ENCODE results near the gene ABHD17C. TPM values are rescaled to one million over a fixed set of nuclear protein-coding genes. Genes with fewer than 3 reads are reported as not detected.
A peak's percentile ranks its signal among the peaks of the same experiment; 100 is the strongest.

The ABHD17C gene
- total RNA-seq, 2 donors from 2014 or later, result 92.1 to 152 TPM

DNA sequence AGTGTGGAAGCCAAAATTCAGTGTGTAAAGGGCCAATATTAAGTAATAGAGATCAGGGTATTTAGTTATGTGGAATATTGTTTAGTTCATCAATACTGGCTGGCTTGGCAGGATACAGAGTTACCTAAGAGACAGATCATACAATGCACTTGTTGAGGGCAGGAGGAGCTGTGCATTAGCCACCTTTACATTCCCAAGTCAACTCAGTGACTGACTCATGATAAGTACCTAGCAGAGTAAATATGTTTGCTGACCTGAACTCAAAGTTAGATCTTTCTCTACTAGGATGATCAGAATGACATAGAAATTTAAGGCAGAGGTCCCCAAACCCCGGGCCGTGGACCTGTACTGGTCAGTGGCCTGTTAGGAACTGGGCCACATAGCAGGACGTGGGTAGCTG is 3.5 kb upstream of the ABHD17C start:
- Histone ChIP-seq H3K9ac (ENCODE audit: low read depth in 2 of 2, low read length in 2 of 2) (no peak overlapping the region), H3K4me3 (no peak overlapping the region), H3K4me1 (no peaks in the 10 kb centered on the region), H3K36me3 (no peaks in the 10 kb centered on the region), H3K27ac (no peak overlapping the region), H3K9me3 (no peaks in the 10 kb centered on the region), H3K27me3 (no peaks in the 10 kb centered on the region)
- TF ChIP-seq, protein P1, sequence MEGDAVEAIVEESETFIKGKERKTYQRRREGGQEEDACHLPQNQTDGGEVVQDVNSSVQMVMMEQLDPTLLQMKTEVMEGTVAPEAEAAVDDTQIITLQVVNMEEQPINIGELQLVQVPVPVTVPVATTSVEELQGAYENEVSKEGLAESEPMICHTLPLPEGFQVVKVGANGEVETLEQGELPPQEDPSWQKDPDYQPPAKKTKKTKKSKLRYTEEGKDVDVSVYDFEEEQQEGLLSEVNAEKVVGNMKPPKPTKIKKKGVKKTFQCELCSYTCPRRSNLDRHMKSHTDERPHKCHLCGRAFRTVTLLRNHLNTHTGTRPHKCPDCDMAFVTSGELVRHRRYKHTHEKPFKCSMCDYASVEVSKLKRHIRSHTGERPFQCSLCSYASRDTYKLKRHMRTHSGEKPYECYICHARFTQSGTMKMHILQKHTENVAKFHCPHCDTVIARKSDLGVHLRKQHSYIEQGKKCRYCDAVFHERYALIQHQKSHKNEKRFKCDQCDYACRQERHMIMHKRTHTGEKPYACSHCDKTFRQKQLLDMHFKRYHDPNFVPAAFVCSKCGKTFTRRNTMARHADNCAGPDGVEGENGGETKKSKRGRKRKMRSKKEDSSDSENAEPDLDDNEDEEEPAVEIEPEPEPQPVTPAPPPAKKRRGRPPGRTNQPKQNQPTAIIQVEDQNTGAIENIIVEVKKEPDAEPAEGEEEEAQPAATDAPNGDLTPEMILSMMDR (IDR thresholded peaks at IDR 0.05), result no peak
- no peak for DNase-seq
- intact Hi-C loops (cut with DNase I), result no loop called here

DNA sequence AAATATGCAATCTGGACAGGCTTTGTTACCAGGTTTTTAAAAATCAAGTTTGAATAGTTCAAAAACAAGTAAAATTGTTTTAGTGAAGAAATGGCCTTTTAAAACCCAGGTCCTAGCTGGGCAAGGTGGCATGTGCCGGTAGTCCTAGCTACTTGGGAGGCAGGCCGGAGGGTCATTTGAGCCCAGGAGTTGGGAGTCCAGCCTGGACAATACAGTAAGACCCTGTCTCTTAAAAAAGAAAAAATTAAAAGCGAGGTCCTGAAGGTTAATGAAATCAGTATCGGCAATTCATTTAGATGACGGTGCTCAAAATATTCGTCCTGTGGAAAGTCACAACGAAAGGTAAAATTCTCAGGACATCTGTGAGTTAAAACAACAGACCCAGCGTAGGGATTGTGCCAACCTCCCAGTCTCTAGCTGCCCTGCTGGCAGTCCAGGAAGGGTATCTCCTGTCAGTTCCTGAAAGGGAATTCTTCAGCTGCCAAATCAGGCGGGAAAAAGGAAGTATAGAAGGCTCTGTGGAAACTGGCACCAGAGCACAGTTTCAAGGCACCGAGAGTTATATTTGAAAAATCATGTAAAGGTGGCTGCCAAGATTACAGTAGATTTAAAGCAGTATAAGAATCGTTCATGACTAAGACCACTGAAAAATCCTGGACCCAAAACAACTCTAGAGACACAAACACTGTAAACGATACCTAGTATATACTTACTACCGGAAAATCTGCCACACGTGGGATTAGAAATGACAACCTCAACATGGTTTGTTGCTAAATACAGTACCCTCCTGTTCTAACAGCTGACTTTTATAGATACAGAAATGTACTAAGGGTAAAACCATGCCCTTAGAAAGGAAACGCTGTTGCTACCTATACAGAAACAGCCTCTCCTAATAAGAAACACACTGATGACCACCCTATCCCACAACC is 1.2 kb upstream of the ABHD17C start:
- H3K4me3 ChIP-seq, result peak overlapping the region; percentile 67
- H3K4me1 ChIP-seq, result no peaks in the 10 kb centered on the region
- H3K9me3 ChIP-seq, result no peaks in the 10 kb centered on the region
- intact Hi-C loops (cut with DNase I), result no loop called here
- H3K27ac ChIP-seq, result peak overlapping the region; percentile 87
- TF ChIP-seq, protein P1 (IDR thresholded peaks at IDR 0.05), result no peak
- peak overlapping the region; percentile 91 to 94 for H3K9ac ChIP-seq (ENCODE audit: low read depth in 2 of 2, low read length in 2 of 2)
- H3K36me3 ChIP-seq, result no peaks in the 10 kb centered on the region
- H3K27me3 ChIP-seq, result no peaks in the 10 kb centered on the region
- DNase-seq, result no peak

DNA sequence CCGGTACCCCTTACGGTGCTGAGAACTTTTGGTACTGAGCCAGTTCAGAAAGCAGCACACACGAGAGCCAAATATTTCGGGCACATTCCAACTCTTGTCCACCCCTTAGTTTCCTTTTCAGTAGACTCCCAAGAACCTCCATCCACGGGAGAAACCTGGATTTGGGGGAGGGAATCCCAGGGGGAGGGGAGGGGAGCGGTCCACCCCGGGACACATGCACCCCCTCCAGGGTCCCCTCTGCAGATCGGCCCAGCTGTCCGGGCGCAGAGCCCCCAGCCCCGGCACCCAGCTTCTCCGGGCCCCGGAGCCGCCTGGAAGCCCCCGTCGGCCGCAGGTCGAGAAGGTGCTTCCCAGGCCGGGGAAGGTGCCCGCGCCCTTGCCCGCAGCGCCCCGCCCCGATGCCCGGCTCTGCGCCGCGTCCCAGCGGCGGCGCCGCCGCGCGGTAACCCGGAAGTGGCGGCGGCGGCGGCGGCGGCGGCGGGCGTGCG is 455 bp upstream of the ABHD17C start:
- peak; percentile 44 for DNase-seq
- H3K9ac ChIP-seq (ENCODE audit: low read depth in 2 of 2, low read length in 2 of 2), result peak overlapping the region; percentile 91 to 94
- H3K27ac ChIP-seq, result peak overlapping the region; percentile 87
- no peaks in the 10 kb centered on the region for H3K36me3 ChIP-seq
- peak overlapping the region; percentile 67 for H3K4me3 ChIP-seq
- TF ChIP-seq, protein P1 (IDR thresholded peaks at IDR 0.05), result no peak
- no peaks in the 10 kb centered on the region for H3K27me3 ChIP-seq
- H3K9me3 ChIP-seq, result no peaks in the 10 kb centered on the region
- intact Hi-C loops (cut with DNase I), result no loop called here
- H3K4me1 ChIP-seq, result no peaks in the 10 kb centered on the region

DNA sequence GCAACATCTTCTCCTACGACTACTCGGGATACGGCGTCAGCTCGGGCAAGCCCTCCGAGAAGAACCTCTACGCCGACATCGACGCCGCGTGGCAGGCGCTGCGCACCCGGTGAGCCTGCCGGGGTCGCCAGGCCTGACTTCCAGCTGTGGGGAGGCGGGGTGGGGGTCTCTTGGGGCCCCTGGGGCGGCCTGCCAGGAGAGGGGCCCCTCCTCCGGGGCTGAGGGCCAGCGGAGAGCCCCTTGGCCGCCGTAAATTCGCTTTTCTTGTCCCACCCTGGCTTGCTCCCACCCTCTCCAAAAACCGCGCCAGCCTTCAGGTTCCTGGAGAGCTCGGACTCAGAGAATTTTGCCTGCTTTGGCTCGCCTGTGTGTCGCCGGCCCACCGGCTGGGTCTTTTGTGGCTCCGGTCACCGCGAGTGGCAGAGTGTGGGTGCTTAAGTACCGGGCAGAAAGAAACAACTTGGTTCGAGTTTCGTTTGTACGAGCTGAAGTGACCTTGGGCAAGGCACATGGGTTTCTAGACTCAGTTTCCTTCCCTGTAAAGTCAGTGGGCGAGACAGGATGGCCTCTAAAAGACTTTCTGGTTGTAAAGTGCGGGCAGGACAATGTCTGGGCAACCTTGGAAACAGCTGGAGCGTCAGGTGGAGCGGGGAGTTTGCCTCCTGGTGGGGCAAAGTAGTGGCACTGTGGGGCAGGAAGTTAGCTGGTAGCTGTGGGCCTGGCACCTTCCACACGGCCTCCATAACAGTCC is 976 bp downstream of the ABHD17C start:
- no peaks in the 10 kb centered on the region for H3K4me1 ChIP-seq
- intact Hi-C loops (cut with DNase I), result no loop called here

More for the DNA sequence above, 976 bp downstream of the ABHD17C start:
- DNase-seq, result peak; percentile 79
- no peaks in the 10 kb centered on the region for H3K27me3 ChIP-seq
- peak overlapping the region; percentile 87 to 98 for H3K9ac ChIP-seq (ENCODE audit: low read depth in 2 of 2, low read length in 2 of 2)
- TF ChIP-seq, protein P1 (IDR thresholded peaks at IDR 0.05), result peak; percentile 19
- no peaks in the 10 kb centered on the region for H3K36me3 ChIP-seq
- H3K9me3 ChIP-seq, result no peaks in the 10 kb centered on the region
- H3K27ac ChIP-seq, result peak overlapping the region; percentile 91
- peak overlapping the region; percentile 70 for H3K4me3 ChIP-seq

All from colonic mucosa (tissue), 4 donors.